NCI-H526 treated with DMSO at 0.1 percent for 48 hours (cell line): Measurements from ENCODE around the gene CD300A.

ENCODE experiments used
- DNase-seq: peaks from one replicate; lab custom pipeline; 2025; lab: John Stamatoyannopoulos, UW

The CD300A gene

GRCh38 chr17:74520790-74521480 lies 54.5 kb downstream of the CD300A start:
- DNase-seq, result no peak

DNA sequence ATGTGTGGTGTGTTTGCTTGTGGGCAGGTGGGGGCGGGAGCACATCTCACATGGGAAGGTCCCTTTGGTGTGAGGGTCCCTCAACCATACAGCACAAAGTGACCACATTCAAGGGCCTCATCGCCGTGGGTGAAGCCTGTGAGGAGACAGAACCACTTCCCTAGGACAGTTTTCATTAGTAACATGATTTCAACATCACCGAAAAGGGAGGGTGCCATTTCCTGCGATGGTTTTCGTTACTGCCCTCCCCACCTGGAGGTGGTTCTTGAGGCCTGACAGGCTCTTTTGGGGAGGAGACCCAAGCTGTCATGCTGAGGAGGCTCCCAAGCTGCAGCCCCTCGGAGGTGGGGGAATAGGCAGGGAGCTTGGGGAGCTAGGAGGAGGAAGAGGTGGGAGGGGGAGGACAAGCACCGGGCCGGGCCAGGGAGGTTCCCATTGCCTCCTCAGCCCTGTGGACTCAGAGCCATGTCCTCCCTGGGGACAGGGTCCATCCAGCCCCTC lies 55.3 kb downstream of the CD300A start:
- DNase-seq, result no peak

DNA sequence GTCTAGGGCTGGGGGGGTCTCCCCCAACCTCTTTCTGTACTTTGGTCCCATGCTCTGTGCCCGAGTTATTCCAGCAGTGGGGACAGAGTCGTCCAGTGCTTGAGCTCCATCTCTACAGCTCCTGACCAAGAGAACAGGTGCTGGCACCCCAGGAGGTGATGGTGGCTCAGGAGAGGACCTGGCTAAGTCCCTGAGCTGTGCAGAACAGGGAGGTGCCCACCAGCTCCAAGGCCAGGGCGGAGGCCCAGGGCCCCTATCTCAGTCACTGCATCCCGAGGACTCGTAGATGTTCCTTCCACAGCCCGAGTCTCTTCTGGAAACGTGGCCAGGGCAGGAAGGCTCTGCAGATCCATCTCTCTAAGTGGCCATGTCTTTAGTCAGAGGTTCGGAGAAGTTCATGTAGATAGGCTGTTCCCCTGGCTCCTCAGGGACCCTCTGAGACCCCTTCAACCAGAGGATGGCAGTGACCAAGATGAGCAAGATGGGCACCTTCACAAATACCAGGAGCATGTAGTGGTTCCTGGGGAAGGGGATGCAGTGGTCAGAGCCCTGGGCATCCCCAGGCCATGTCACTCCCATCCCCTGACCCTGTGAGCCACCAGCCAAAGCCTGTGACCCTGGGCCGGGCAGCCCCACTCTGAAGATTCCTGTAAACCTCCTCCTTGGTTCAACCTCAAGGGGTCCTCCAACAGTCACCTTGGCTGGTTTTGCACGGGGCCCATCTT lies 56.1 kb downstream of the CD300A start:
- no peak for DNase-seq

GRCh38 chr17:74523308-74523707 lies 56.9 kb downstream of the CD300A start:
- no peak for DNase-seq

DNA sequence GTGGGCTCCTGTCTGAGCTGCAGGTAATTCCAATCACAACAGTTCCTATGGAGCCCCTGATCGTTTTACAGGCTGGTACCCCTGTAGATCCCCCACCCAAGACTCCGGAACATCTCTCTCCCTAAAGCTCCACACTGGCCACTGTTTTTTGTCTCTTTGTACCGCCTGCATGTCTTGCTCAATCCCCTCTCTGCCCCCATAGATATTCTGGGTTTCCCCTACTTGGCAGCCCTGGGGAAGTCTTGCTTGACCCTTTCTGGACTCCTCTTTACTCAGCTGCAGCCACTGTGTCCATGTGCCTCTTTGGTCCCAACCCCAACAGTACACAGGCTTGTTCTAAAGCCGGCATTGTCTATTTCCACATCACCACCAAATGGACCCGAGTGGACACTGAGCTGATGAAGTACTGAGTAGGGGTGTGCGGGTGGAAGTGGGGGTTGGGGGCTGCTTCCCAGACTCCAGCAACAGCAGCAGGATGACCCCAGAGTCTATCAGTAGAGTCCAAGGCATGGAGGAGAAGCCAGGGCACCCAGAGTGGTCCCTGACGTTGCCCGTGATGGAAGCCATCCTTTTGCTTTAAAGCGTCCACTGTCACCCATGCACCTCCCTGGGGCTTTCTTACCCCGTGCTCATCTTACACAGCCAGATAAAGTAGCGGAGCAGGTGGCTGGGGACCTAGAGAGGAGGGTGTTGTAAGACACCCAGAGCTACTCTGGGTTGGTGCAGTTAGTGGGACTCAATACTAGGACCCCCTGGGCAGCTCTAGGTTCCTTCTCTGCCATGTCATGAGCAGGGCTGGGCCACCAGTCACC lies 58.4 kb downstream of the CD300A start:
- DNase-seq, result no peak

- DNase-seq, result no peak
These were observed 59.0 kb downstream of the CD300A start for GRCh38 chr17:74525465-74525725.

DNA sequence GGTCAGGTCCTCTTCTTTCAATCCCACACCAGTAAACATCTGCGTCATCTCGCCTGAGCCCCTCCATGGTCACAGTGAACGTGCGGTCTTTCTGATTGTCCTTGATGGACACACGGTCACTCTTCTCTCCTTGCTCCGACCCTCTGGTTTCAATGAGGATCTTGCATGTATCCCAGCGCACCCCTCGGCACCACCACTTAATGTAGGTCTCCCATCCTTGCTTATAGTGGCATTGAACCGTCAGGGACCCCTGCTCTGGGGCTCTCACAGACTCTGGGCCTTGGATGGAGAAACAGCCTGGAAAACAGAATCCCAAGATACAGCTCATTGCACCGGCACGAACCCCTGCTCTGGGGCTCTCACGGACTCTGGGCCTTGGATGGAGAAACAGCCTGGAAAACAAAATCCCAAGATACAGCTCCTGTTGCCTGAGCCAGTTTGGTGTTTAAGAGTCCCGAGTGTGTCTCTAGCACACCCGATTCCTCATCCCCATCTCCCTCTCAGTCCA lies 59.4 kb downstream of the CD300A start:
- no peak for DNase-seq

GRCh38 chr17:74526681-74527080 lies 60.2 kb downstream of the CD300A start:
- DNase-seq, result no peak

GRCh38 chr17:74527081-74527480 lies 60.6 kb downstream of the CD300A start:
- no peak for DNase-seq

DNA sequence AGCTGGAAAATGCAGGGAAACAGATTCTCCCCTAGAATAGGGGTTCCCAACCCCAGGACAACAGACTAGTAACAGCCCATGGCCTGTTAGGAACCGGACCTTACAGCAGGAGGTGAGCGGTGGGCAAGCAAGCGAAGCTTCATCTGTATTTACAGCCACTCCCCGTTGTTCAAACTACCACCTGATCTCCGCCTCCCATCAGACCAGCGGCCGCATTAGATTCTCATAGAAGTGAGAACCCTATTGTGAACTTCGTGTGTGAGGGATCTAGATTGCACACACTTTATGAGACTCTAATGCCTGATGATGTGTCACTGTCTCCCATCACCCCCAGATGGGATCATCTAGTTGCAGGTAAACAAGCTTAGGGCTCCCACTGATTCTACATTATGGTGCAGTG lies 61.3 kb downstream of the CD300A start:
- no peak for DNase-seq

GRCh38 chr17:74528491-74529199 lies 62.2 kb downstream of the CD300A start:
- DNase-seq, result no peak

DNA sequence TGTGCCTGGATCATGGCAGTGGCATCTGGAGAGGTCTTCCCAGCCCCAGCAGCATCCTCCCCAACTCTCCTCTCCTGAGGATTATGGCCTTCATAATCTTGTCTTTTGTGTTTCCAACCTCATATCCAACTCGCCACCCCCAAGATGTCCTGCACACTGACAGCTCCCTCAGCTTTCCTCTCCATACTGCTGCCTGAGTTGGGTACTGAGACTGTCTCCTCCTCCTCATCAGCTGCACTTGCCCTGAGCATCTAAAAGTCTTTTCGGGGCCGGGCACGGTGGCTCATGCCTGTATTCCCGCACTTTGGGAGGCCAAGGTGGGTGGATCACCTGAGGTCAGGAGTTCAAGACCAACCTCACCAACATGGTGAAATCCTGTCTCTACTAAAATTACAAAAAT lies 62.8 kb downstream of the CD300A start:
- DNase-seq, result no peak

GRCh38 chr17:74530831-74531150 lies 64.4 kb downstream of the CD300A start:
- DNase-seq, result no peak

GRCh38 chr17:74531231-74531761 lies 64.9 kb downstream of the CD300A start, which contains the start of gene CD300LB:
CD300LB (minus strand) TSS chr17:74531475; CDS start chr17:74531350, 125 bp downstream.
- DNase-seq, result no peak

DNA sequence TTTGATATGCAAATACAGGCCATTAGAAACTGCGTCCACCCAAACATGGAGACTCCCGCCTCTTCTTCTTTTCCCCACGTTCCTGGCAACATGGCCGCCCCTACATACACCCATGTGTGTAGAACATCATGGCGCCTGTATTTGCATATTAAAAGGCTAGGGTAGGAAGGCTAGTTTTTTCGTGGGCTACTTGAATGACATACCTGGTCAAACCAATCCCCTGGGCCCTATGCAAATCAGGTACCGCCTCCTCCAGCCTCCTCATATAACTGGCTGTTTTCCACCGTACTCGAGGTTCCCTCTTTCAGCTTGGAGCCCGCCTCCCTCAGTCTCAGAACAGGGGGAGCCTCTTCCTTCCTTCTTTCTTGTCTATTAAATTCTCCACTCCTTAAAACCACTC lies 65.7 kb downstream of the CD300A start:
- DNase-seq, result peak; percentile 31
